ENCODE measurements around the gene MAPT.
A peak's percentile ranks its signal among the peaks of the same experiment; 100 is the strongest.

MAPT gene

DNA sequence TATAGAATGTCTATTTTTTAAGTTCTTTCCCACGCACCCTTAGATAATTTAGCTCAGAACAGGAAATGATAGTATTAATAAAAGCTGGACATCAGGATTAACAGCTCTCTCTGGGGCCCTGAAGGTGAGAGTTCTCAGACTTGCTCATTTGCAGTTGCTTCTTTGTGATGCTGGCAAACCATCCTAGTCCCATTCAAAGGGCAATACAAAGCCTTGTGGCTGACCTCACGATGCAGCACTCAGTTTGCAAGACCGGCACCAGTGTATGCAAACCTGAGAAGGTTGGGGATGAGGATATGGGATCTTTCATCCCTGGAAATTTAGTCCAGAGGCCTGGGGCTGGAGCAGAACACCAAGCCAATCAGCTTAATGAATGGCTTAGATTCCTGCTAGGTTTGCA, 134.0 kb downstream of the MAPT start:
- DNase-seq (ENCODE audit: low read depth in 2 of 2) = no peak

DNA sequence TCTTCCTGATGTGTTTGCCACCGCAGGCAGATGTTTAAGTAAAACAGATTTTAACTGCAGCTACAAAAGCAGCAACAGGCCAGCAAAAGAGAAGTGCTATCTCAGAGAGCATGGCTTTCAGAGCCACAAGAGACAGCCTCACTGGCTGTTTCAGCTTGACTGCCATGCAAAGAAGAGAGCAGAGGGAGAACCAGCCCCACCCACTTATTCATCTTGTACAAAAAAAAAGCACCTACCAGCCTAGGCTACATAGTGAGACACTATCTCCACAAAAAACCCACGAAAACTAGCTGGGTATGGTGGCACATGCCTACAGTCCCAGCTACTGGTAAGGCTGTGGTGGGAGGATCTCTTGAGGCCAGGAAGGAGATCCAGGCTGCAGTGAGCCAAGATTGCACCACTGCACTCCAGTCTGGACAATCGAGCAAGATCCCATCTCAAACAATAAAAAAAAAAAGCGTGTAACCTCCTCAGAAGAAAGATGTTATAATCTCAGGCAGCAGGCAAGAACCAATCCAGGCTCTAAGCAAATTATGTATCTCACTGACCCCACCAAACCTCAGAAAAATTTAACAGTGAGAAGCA, 134.7 kb downstream of the MAPT start:
- DNase-seq (ENCODE audit: low read depth in 2 of 2) = no peak

- no peak for DNase-seq (ENCODE audit: low read depth in 2 of 2)
These were observed 135.3 kb downstream of the MAPT start for GRCh38 chr17:46029627-46030026.

DNA sequence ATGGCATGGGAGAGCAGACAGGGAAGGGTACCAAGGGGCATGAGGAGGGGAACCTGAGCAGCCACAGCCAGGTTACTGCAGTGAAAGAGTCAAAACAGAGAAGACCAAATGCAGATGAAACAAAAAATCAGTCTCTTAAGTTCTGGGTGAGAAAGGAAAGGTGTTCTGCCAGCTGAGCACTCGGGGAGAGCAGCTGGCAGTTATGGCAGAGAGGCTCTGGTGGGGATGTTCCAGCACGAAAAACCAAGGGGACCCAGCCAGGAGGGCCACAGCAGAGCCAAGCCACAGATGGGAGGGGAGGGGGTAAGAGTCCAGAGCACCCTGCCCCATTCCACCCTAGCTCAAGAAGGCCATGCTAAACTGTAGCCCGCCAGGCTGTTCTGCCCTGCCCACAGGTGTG, 136.4 kb downstream of the MAPT start:
- no peak for DNase-seq (ENCODE audit: low read depth in 2 of 2)

- DNase-seq (ENCODE audit: low read depth in 2 of 2) = no peak
These were observed 137.1 kb downstream of the MAPT start for GRCh38 chr17:46031440-46031839.

DNA sequence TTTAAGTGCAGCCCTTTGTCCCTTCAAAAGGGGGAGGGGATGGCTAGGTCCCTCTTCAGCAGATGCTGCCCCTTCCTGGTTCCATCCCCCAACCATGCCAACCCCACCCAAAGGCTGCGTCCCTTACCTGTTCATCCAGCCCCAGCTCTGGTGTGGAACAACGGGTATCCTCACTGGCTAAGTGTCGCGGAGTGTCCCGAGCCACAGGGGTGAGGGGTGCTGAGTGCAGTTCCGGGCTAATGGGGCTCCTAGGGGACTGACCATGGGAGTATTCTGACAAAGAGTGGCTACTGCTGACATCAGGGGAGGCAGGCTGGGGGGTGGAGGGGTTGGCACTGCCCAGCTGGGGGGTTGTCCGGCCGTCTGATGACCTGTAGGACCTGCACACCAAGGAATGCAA, 137.6 kb downstream of the MAPT start:
- DNase-seq (ENCODE audit: low read depth in 2 of 2) = no peak

- DNase-seq (ENCODE audit: low read depth in 2 of 2) = no peak
These were observed 138.6 kb downstream of the MAPT start for GRCh38 chr17:46032909-46033308.

DNA sequence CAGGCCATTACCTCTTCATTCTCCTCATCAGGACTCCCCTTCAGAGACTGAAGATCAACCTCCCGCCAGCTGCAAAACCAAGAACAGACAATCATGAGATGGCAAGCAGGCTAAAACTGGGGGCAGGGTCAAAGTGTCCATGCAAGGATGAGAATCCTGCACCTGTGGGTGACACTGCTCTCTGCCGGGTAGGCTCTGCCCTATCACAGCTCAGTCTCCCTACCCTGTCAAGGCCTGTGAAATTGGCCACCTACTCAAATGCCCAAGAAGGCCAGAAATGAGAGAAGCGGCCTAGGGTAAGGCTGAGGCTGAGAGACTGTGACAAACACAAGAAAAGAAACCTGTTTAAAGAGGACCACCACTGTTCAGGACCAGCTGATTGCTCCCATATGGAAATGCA, 139.0 kb downstream of the MAPT start:
- no peak for DNase-seq (ENCODE audit: low read depth in 2 of 2)

- DNase-seq (ENCODE audit: low read depth in 2 of 2) = peak in 1 of 2 donors; percentile 37
These were observed 140.9 kb downstream of the MAPT start for GRCh38 chr17:46035112-46035818.

DNA sequence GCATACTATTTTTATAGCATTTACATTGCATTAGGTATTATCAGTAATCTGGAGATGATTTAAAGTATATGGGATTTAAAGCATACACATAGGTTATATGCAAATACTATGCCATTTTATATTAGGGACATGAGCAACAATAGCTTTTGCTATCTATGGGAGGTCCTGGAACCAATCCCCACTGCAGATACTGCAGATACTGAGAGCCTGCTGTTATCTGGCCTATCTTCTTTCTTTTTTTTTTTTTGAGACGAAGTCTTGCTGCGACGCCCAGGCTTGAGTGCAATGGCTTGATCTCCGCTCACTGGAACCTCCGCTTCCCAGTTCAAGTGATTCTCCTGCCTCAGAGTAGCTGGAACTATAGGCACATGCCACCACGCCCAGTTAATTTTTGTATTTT, 142.1 kb downstream of the MAPT start:
- DNase-seq (ENCODE audit: low read depth in 2 of 2) = no peak

GRCh38 chr17:46037722-46038255, 143.4 kb downstream of the MAPT start:
- no peak for DNase-seq (ENCODE audit: low read depth in 2 of 2)

DNA sequence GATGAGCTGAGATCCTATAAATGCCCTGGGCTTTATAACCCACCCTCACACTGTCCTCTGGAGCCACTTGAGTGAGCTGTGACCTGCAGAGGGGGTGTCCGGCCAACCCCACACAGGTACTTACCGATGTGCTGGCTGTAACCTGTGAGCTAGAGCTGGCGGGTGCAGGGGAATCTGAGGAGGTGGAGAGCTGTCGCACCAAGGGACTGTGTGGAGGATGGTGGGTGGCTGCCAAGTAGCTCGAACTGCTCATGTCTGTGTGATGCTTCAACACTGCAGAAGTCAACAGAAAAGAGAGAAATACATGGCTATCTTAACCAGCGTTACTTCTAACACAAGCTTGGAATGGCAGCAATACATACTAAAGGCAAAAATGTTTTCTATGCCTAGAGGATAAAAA, 144.1 kb downstream of the MAPT start:
- no peak for DNase-seq (ENCODE audit: low read depth in 2 of 2)

DNA sequence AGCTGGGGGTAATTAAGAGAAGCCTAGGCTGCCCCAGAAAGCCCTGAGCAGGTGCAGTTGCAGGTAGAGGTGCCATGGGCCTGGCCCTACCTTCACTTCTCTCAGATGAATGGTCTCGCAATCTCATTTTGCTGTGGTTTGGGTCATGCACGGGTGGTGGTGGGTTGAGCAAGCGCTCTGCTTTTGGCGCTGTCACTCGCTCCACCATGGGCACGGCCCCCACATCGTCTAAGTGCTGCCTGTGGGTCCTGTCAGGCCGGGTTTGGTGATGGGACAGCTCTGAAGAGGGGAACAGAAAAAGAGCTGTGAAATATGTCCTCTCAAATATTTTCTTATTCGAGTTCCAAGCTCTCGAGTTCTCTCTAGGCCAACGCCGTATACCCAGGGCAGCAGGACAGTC, 144.6 kb downstream of the MAPT start:
- no peak for DNase-seq (ENCODE audit: low read depth in 2 of 2)

DNA sequence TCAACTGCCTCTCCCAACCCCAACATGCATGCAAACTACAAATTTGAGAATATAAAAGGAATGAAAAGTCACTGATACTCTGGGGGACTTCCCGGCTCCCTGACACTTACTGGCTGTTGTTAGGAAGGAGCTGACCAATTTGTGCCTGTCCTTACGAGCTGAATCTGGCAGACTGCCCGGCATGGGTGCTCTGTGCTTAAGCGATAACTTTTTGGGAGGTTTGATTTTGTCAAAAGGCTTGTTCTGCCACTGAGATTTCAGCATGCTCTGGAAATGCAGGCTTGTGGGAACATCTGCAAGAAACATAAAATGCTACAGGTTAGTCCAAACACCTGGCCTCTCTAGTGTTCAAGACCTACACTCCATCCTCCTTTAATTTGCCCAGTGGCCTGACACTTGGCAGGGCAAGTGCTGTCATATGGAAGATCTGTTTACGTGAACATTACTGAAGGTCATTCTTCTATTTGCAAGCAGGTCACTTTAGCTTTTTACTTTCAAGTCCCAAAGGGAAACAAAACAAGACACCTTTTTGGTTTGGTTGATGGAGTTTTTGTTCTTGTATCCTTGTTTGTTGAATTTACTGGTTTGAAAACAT, 145.3 kb downstream of the MAPT start:
- DNase-seq (ENCODE audit: low read depth in 2 of 2) = no peak

- no peak for DNase-seq (ENCODE audit: low read depth in 2 of 2)
These were observed 147.9 kb downstream of the MAPT start for GRCh38 chr17:46042246-46042645.

DNA sequence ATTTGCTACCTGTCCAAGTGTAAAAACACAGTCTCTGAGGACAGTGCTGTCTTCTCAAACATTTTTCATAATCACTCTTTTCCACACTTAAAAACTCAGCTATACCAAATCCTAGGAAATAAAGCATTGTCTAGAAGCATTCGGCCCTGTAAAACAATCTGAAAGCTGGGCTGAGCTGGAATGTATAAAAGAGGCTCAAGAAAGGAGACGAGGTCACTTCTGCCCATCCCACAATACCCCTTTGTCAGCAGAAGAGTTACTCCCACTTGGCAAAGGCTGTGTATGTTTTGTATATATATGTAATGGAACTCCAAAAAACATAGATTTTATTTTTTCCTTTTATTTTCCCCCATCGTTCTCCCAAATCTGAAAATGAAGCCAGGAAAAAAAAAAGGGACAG, 148.6 kb downstream of the MAPT start:
- no peak for DNase-seq (ENCODE audit: low read depth in 2 of 2)

DNA sequence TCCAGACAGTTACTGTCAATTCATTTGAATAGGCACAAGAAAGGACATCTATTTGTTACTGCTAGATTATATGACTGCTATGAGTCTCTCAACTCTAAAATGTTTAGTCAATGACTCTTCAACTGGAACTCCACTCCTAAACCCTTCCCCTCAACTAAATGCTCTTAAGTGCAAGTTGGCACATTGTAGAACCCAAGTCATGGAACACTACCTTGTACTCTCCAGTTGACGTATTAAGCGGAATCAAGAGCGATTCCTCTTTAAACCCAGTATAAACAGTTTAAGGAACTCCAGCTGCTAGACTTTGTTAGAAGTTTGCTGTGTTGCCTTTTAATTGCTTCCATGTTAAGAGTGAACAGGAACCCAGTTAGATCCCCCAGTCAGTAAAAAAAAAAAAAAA, 149.3 kb downstream of the MAPT start:
- DNase-seq (ENCODE audit: low read depth in 2 of 2) = no peak

- DNase-seq (ENCODE audit: low read depth in 2 of 2) = no peak
These were observed 150.1 kb downstream of the MAPT start for GRCh38 chr17:46044286-46044928.

- no peak for DNase-seq (ENCODE audit: low read depth in 2 of 2)
These were observed 150.6 kb downstream of the MAPT start for GRCh38 chr17:46044989-46045388.

GRCh38 chr17:46045639-46046038, 151.3 kb downstream of the MAPT start:
- no peak for DNase-seq (ENCODE audit: low read depth in 2 of 2)

GRCh38 chr17:46046957-46047356, 152.6 kb downstream of the MAPT start:
- DNase-seq (ENCODE audit: low read depth in 2 of 2) = no peak

- no peak for DNase-seq (ENCODE audit: low read depth in 2 of 2)
These were observed 153.0 kb downstream of the MAPT start for GRCh38 chr17:46047398-46047797.

- DNase-seq (ENCODE audit: low read depth in 2 of 2) = no peak
These were observed 153.5 kb downstream of the MAPT start for GRCh38 chr17:46047856-46048255.
